HL-60/S4 treated with retinoic acid at 250 ng/mL for 4 days and 3 days (cell line): Measurements from ENCODE around the gene MYO16.

ENCODE experiments used
- in situ Hi-C: fragments of 300-500 bp; cut with MboI; formaldehyde crosslinking; loops from 2 replicates; pipeline ENCODE4 v1.7.0; 2022; ENCODE audit warnings: low sequenced_read_pairs

MYO16 gene

DNA sequence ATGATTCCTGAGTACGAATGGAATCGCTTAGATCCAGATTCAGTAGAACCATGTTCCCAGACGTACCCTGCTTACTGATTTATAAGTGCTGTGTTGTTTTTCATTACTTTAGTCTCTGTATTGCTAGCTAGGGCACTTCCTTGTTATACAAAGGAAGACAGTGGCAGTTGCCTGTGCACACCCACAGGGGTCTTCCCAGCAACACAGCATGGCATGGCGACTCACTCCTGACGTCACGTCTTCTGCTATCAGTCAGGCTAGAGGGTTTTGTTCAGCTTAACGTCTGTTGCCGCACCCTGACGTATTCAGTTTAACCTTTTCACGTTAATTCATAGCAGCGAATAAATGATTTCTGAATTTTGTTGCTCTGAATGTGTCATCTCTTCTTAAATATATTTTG, 295.1 kb downstream of the MYO16 start:
- in situ Hi-C loops: no loop called here

DNA sequence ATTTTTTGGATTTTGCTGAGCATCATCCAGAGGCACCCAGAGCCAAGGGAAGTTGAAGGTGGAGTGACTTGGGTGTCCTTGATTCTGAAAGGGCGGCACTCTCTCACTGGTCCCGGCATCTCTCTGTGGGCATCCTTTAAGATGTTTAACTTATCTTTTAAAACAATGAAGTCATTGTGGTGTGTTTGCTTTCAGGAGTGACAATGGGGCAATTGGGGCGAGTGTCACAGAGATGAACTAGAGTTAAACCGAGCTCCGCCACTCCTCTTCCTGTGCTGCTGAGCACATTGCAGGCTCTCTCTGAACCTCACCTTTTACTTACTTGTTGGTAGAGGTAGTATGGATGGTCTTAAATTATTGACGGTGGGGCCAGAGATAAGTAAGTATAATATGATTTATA, 295.7 kb downstream of the MYO16 start:
- in situ Hi-C loops: no loop called here

DNA sequence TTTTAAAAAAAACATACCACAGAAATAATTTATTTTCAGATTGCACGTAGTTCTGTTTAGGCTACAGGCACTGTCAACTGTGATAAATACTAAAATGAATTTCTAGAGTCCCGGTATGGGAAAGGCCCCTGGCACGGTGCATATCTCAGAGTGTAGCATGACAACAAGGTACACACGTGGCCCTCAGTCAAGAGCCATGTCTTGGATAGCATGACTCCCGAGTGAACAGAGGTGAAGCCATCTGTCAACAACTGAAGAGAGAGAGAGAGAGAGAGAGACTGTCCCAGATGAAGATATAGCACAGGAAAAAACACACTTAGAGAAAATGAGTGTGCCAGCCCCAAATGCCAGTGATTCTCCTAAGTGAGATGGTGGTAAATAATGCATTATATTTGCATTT, 297.5 kb downstream of the MYO16 start:
- in situ Hi-C loops: no loop called here

DNA sequence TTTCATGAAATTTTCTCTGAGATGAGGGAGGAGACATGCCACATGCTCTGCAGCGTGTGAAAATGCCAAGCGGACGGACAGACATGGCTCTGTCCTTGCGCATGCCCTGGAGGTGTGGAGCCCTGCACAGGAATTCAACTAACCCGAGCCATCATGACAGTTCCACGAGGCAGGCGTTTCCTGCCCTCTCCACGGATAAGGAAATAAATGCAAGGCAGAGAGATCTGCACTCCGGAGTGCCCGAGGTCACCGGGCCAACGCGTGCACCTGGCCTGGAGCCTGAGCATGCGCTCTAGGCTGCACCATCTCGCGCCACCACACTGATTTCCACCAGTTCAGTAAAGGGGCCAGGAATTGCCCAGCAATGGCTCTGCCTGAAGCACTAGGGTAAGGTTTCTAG, 298.2 kb downstream of the MYO16 start:
- in situ Hi-C loops: no loop called here

DNA sequence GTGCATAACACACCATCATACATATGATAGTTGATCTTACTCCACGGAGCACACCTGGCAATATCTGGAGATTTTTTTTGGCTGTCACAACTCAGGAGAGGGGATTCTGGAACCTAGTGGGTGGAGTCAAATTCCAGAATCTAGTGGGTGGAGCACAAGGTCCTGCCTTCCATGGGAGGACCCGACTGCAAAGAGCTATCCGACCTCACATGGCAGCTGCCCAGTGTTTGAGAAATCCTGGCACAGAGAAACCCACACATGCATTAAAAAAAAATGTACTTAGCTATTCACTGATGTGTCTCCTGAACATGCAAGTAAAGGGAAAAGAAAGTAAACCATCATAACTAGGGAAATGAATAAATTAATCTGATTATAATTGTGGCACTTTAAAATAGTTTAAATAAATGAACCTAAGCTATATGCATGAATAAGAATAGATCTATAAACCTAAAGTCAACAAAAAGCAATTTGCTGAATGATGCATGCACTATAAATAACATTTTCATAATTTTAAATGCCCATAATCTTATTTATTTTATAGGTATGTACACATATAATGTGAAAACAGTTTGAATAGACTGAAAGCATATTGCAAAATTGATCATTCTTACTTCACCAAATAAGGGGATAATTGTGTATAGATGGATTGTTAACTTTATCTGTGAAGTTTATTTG, 300.3 kb downstream of the MYO16 start:
- in situ Hi-C loops: no loop called here

DNA sequence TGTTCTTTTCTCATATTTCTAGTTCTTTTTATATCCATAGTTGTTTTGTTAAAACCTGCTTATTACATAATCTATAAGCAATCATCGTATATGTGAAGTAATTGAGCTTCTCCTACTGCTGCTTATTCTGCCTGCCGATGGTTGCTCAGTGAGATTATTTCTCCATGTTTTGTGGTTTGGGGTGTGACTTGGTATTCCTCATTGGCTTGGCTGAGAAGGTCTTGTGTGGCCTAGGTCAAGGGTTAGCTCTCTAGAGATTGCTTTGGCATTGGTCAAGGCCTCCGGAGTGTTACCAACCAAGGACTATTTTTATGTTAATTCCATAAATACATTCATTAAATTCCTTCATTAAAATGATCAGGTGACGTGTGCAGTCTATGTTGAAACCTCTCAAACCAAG, 302.8 kb downstream of the MYO16 start:
- in situ Hi-C loops: no loop called here

DNA sequence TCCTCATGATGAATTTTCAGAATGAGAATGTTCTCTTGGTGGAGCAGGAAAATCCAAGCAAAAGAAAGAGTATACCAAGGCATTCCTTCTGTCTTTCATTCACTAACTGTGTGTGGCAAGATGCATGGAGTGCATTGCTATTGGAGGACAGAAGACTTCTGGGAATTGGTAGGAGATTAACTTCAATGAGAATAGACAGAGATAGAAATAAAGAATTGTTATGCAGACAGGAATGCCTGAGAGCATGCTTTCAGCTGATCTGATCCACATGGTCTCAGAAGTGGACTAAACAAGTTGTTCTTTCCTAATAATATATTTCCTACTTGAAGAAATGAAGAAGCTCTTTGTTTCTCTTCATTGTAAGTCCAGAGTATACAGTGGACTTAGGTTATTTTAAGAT, 303.6 kb downstream of the MYO16 start:
- in situ Hi-C loops: no loop called here

DNA sequence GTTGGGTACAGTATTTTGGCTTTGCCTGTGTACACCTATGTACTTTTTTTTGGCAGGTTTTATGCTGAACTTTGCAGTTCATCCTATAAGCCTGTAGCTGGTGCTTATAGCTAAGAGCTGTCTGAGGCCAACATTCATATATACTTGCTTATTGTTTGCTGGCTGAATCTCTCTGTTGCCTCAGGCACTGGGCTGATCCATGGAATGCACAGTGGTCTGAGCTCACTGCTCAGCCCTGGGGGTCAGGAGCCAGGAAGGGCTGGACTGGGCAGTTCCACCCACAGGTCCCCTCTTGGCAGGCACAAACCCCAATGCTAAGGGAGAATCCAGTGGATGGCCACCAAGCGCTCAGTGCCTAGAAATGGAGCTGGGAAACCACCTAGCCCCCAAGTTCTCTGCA, 308.7 kb downstream of the MYO16 start:
- in situ Hi-C loops: no loop called here

DNA sequence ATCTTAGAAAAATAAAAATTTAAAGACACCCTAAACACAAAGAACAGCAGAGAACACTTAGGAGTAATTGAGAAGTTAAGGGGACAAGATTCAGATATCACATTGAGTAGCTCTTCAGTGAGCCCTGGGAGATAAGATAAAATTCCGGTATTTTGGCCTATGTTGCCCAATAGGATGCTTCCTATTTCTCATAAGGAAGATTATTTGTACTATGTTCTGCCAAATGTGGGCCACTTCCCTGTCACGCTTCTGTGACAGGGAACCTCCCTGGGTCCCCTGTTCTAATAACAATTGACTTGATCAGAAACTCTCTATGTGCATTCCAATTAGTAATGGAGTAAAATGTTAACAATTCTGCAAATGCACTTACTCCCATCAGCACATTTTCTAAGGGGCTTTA, 310.7 kb downstream of the MYO16 start:
- in situ Hi-C loops: no loop called here

DNA sequence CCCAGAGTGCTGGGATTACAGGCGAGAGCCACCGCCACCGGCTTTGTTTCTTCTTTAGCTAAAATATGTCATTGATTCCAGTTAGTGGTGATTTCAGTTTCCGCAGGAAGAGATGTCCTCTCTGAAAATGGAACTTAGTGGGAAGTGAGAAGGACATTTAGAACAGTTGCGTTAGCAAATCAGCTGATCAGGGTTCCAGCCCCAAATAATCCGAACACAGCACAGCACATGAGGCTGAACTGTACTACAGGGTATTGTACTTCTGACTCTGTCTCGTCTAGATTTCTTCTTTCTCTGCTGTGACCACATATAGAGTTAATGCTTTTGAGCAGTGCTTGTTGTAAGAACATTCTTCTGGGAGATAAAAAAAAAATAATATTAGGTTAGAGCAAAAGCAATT, 314.4 kb downstream of the MYO16 start:
- in situ Hi-C loops: no loop called here

DNA sequence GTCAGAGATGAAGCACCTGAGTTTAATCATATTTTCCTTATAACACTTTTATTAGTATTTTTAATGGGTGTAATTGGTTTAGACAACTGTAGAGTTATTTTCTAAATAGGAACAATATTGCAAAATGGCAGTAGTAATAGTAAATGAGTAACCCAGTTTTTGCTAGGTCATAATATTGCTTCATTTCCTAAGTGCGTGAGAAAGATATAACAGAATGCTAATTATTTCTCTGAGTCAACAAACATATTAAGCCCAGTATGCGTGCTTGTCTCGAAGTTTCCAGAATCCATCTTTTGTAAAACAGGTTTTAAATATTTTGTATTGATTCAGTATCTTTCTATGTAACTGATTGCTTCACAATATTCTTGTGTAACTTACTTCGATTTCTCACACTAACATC, 315.3 kb downstream of the MYO16 start:
- in situ Hi-C loops: no loop called here

DNA sequence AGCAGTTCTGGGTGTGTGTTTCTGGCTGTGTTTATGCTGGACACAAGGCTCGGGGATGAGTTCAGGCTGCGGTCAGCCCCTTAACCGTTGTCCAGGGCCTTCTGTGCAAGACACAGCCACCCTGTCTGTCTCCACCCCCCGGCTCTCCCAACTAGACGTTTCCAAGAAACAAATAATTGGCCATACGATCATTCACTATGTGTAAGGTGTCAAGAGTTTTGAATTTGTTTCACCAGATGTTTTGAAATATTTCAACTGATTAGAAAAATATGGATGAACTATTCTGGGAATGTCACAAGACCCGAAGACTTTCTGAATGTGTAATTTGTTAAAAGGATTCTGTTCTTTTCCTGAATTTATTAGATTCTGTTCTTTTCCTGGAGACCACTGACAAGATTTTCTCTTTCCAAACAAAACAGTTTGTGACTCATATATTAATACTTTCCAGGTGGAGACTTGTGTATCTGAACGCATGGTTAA, 318.2 kb downstream of the MYO16 start:
- in situ Hi-C loops: no loop called here

DNA sequence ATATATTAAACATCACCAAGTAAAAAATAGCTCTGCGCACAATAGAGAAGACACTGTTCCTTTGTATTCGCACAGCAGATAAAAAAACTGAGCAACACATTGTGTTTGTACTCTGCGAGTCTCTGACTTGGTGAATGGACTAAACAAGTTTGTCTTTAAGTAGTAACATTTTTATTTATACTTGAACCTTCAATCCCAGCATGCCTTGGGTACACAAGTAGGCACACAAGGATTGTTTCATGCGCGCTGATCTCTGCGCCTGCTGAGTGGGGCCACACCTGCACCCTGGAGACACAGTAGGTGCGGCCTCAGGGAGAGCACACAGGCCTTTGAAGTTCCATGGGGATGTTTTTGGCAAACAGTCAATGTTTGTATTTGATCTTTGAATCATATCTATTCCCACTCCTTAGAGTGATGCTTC, 318.9 kb downstream of the MYO16 start:
- in situ Hi-C loops: no loop called here

DNA sequence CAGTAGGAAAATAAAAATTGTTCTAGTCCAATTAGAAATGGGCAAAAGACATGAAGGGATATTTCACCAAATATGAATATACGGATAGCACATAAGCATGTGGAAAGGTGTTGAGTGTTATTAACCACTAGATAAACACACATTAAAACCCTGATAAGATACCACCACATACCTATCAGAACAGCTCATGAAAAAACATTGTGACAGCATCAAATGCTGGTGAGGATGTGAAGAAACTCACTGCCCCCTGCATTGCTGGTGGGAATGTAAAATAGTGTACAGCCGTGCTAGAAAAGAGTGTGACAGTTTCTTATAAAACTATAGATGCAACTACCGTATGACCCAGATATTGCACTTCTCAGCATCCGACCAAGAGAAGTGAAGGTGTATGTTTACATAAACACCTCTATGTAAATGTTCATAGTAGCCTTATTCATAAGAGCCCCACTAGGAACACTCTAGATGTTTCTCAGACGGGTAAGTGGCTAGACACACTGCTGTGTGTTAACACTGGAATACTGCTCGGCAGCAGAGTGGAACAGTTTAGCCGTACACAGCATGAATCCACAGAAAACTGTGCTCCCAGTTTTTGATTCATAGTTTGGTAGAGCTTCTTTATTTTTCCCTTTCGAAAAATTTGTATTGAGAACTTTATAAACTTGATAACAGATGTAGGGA, 321.1 kb downstream of the MYO16 start:
- in situ Hi-C loops: loop anchor here (25.0 kb wide), 3 partner anchors 837 to 1462 kb away; partner anchors contain the start of gene IRS2

DNA sequence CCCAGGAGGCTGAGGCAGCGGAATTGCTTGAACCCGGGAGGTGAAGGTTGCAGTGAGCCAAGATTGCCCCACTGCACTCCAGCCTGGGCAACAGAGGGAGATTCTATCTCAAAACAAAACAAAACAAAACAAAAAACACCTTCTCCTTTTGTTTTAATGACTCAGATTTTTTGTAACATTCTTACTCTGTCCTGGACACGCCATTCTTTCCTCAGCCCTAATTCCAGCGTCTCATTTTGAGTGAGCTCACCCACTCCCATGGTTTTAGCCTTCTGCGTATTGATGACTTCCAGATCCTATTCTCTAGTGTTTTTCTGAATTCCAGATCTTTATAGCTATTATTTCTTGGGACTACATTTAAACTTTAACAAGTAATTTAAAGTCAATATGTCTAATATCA, 326.3 kb downstream of the MYO16 start:
- in situ Hi-C loops: loop anchor here (25.0 kb wide), 3 partner anchors 832 to 1457 kb away; partner anchors contain the start of gene IRS2

DNA sequence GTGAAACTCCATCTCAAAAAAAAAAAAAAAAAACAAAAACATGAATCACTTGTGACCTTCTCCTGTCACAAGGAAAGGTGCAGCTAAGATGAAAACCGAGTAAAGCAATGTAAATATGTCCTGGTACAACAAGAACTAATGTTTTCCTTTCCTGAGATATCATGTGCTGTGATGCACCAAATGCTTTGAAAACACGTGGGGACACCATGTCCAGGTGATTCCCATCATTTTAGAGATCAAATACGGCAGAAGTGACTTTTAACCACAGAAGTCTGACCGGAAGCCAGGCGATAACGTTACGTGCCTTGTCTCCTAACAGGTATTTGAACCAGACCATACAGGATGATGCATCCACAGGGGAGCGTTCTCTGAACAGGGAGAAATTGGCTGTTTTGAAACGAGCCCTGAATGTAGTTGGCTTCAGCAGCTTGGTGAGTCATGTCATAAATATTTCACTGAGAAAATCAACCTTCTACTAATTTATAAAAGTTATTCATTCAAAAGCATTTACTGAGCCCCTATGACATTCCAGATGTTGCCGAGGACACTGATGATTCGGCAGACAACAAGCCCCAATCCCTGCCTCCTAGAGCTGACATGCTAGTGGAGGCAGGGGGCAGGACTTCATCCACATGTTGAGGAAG, 328.1 kb downstream of the MYO16 start:
- in situ Hi-C loops: loop anchor here (25.0 kb wide), 3 partner anchors 830 to 1455 kb away; partner anchors contain the start of gene IRS2

DNA sequence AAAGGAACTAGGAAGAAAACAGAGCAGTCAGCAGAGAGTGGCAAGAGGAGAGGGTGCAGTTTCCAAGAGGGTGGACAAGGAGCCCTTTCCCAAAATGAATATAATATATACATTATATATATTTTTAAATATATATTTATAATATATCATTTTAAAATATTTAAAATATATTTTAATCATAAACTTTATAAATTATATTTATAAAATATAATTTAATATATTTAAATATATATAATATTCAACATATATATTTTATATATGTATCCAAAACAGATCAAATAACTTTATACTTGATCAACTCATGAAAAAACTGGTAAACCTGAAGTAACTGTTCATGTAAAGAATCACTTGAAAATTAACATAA, 328.6 kb downstream of the MYO16 start:
- in situ Hi-C loops: loop anchor here (25.0 kb wide), 3 partner anchors 829 to 1454 kb away; partner anchors contain the start of gene IRS2

DNA sequence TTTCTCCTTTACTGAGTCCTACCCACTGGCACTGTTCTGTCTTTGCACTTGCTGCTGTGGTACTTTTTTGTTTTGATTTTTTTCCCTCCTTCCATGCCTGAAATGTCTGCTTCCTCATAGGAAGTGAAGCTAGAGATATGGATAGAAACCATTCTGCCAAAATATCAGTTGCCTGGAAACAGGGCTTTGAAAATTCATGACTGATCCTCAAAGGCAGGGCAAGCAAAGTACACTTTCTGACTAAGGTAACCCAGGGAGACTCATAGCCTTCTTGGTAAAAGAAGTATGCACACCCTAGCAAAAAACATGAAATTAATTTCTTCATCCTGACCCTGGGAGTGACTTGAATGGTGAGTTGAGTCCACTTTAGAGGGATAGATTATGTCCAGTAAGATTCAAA, 329.8 kb downstream of the MYO16 start:
- in situ Hi-C loops: loop anchor here (25.0 kb wide), 3 partner anchors 828 to 1453 kb away; partner anchors contain the start of gene IRS2

DNA sequence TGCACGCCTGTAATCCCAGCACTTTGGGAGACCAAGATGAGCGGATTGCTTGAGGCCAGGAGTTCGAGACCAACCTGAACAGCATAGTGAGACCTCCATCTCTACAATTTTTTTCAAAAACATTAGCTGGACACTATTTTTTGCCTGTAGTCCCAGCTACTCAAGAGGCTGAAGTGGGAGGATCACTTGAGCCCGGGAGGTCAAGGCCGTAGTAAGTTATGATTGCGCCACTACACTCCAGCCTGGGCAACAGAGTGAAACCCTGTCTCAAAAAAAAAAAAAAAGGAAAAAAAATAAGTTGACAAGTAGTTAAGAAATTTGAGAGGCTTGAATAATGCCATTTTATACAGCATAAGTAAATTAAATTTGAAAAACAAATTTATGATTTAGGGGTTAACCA, 330.6 kb downstream of the MYO16 start:
- in situ Hi-C loops: loop anchor here (25.0 kb wide), 3 partner anchors 827 to 1452 kb away; partner anchors contain the start of gene IRS2

DNA sequence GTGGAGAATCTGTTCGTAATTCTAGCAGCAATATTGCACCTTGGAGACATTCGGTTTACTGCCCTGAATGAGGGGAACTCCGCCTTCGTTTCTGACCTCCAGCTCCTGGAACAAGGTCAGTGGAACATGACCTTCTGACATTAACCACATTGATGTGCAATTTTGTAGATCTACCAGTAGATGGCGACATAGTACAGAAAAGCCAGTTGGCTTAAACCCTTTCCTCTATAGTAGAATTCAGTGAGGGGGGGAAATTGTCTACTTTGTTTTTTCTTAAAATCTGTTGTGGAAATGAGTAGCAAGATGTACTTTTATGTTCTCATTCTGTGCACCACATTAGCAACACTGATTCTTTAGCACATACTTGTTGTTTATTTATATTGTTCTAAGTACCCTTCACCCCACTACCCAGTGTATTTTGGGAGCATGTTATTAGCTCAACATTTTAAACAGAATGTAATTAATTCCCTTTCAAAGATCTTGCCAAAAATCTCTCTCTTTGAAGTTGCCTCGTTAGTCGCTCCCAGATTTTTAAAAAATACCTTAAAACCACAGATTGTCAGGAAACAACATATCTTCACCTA, 332.2 kb downstream of the MYO16 start:
- in situ Hi-C loops: loop anchor here (25.0 kb wide), 3 partner anchors 826 to 1451 kb away; partner anchors contain the start of gene IRS2

DNA sequence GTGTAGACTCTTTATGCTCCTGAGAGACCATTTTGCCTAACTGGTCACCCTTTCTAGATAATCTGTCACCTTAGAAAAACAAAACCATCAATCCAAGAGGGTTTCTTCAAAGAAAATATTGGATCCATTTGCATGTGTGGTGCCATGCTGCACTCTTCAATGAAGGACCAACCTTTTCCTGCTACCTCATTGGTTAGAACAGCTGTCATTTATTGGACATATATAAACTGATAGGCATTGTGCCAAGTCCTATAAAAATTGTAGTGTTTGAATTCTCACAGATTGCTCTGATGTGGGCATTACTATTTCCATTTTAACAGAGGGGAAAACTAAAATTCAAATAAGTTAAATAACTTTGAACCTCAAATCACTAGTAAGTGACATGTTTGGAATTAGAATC, 333.2 kb downstream of the MYO16 start:
- in situ Hi-C loops: loop anchor here (25.0 kb wide), 3 partner anchors 825 to 1450 kb away; partner anchors contain the start of gene IRS2
